Retina (tissue), 1 donor: ENCODE measurements around the gene CST5.
A peak's percentile ranks its signal among the peaks of the same experiment; 100 is the strongest.
"Not testable (repeated sequence)": the region's sequence is repeated elsewhere in the genome, so short reads cannot be mapped to it uniquely, and the experiment has no call there.

Experiments
- DNase-seq: peaks from one replicate; pipeline ENCODE4 v3.0.0-alpha.2; 2016

Gene CST5

GRCh38 chr20:23887856-23888255, 8.3 kb upstream of the CST5 start:
- DNase-seq: no peak

GRCh38 chr20:23884771-23885162, 5.2 kb upstream of the CST5 start:
- DNase-seq: no peak

GRCh38 chr20:23884136-23884770, 4.7 kb upstream of the CST5 start:
- no peak for DNase-seq

GRCh38 chr20:23881371-23881770, 1.8 kb upstream of the CST5 start:
- DNase-seq: no peak

GRCh38 chr20:23880417-23880816, 869 bp upstream of the CST5 start:
- no peak for DNase-seq

GRCh38 chr20:23879811-23880374, 345 bp upstream of the CST5 start:
- no peak for DNase-seq

GRCh38 chr20:23878787-23879186, 761 bp downstream of the CST5 start:
- DNase-seq: no peak

GRCh38 chr20:23878016-23878542, 1.5 kb downstream of the CST5 start:
- DNase-seq: not testable (repeated sequence)

- DNase-seq: no peak
Observed at GRCh38 chr20:23877524-23877923, 2.0 kb downstream of the CST5 start.

- DNase-seq: no peak
Observed at GRCh38 chr20:23875606-23876237, 3.8 kb downstream of the CST5 start.

GRCh38 chr20:23874747-23875146, 4.8 kb downstream of the CST5 start:
- DNase-seq: peak; percentile 38

- no peak for DNase-seq
Observed at GRCh38 chr20:23873370-23874015, 6.1 kb downstream of the CST5 start.

GRCh38 chr20:23872065-23872464, 7.5 kb downstream of the CST5 start:
- no peak for DNase-seq

GRCh38 chr20:23870461-23870860, 9.1 kb downstream of the CST5 start:
- DNase-seq: no peak

GRCh38 chr20:23869520-23869919, 10.0 kb downstream of the CST5 start:
- no peak for DNase-seq

GRCh38 chr20:23868321-23868720, 11.2 kb downstream of the CST5 start:
- no peak for DNase-seq

- no peak for DNase-seq
Observed at GRCh38 chr20:23867152-23867776, 12.3 kb downstream of the CST5 start.

GRCh38 chr20:23860771-23861170, 18.8 kb downstream of the CST5 start:
- not testable (repeated sequence) for DNase-seq

- peak; percentile 44 for DNase-seq
Observed at GRCh38 chr20:23857962-23858595, 21.5 kb downstream of the CST5 start.

GRCh38 chr20:23856736-23857135, 22.8 kb downstream of the CST5 start:
- DNase-seq: no peak

- DNase-seq: no peak
Observed at GRCh38 chr20:23856226-23856625, 23.3 kb downstream of the CST5 start.

GRCh38 chr20:23841693-23842092, 37.9 kb downstream of the CST5 start:
- DNase-seq: no peak

- DNase-seq: no peak
Observed at GRCh38 chr20:23835716-23836115, 43.8 kb downstream of the CST5 start.
